Activated T-cell treated with anti-CD3 and anti-CD28 coated beads, Interleukin-2, amount 50 U/mL, for 72 hours (primary cell): ENCODE measurements around the gene DUOXA1. TPM values are rescaled to one million over a fixed set of nuclear protein-coding genes. Genes with fewer than 3 reads are reported as not detected.

ENCODE experiments used
- ATAC-seq, 2 donors: fragments of 150-1000 bp; cut with Tn5 transposase; replicated peaks in 1 of 2; 2 replicates each; pipeline ENCODE4 v1.10.0; 2021; ENCODE audit warnings: moderate library complexity in 2 of 2, mild to moderate bottlenecking in 1 of 2
- DNase-seq, 2 donors: peaks; one replicate each; pipeline ENCODE4 v3.0.0; 2021 to 2022; ENCODE audit warnings: mixed read lengths in 1 of 2
- H3K27ac Mint-ChIP-seq: one replicate; pipeline ENCODE4 v1.8.0; 2022; ENCODE audit warnings: mild to moderate bottlenecking, moderate library complexity, mixed read lengths
- H3K27me3 Mint-ChIP-seq: one replicate; pipeline ENCODE4 v1.8.0; 2022; ENCODE audit warnings: low read depth, mixed read lengths
- H3K36me3 Mint-ChIP-seq, 2 donors: one replicate each; pipeline ENCODE4 v1.8.0; 2022; ENCODE audit warnings: mixed read lengths in 2 of 2, mild to moderate bottlenecking in 1 of 2; ENCODE audit not compliant: insufficient read depth in 2 of 2
- H3K4me1 Mint-ChIP-seq: one replicate; pipeline ENCODE4 v1.8.0; 2022; ENCODE audit warnings: low read depth, mixed read lengths
- H3K4me3 Mint-ChIP-seq, 2 donors: one replicate each; pipeline ENCODE4 v1.8.0; 2022; ENCODE audit warnings: mild to moderate bottlenecking in 2 of 2, mixed read lengths in 2 of 2, moderate library complexity in 2 of 2
- H3K9me3 Mint-ChIP-seq, 2 donors: one replicate each; pipeline ENCODE4 v1.8.0; 2022; ENCODE audit warnings: mixed read lengths in 2 of 2
- total RNA-seq, 2 donors: library from RNA; stranded (reverse); gene quantifications; one replicate each; pipeline ENCODE4 v1.2.3, GENCODE V29; 2022

DUOXA1 gene
- total RNA-seq, 2 donors from 2014 or later: 0.46 to 0.65 TPM

- peaks cover 21% of the 10 kb centered on the region for H3K4me1 Mint-ChIP-seq
- ATAC-seq (no peak), DNase-seq (no peak)
- no peak overlapping the region for H3K27ac Mint-ChIP-seq
- H3K27me3 Mint-ChIP-seq: peaks cover 63% of the 10 kb centered on the region
- H3K36me3 Mint-ChIP-seq: peaks cover 0 to 1% of the 10 kb centered on the region in 2 donors
- no peak overlapping the region for H3K4me3 Mint-ChIP-seq
- no peaks in the 10 kb centered on the region for H3K9me3 Mint-ChIP-seq
Measured at GRCh38 chr15:45118996-45119395, 10.7 kb downstream of the DUOXA1 start.

- Mint-ChIP-seq H3K4me1 (peaks cover 21% of the 10 kb centered on the region), H3K36me3 (peaks cover 0 to 1% of the 10 kb centered on the region in 2 donors), H3K9me3 (no peaks in the 10 kb centered on the region), H3K4me3 (peak overlapping the region; percentile 72 to 74), H3K27me3 (peaks cover 63% of the 10 kb centered on the region), H3K27ac (no peak overlapping the region)
- ATAC-seq: peak; percentile 95 to 97
- DNase-seq: peak; percentile 89 to 90
Measured at GRCh38 chr15:45118131-45118588, 11.5 kb downstream of the DUOXA1 start.

DNA sequence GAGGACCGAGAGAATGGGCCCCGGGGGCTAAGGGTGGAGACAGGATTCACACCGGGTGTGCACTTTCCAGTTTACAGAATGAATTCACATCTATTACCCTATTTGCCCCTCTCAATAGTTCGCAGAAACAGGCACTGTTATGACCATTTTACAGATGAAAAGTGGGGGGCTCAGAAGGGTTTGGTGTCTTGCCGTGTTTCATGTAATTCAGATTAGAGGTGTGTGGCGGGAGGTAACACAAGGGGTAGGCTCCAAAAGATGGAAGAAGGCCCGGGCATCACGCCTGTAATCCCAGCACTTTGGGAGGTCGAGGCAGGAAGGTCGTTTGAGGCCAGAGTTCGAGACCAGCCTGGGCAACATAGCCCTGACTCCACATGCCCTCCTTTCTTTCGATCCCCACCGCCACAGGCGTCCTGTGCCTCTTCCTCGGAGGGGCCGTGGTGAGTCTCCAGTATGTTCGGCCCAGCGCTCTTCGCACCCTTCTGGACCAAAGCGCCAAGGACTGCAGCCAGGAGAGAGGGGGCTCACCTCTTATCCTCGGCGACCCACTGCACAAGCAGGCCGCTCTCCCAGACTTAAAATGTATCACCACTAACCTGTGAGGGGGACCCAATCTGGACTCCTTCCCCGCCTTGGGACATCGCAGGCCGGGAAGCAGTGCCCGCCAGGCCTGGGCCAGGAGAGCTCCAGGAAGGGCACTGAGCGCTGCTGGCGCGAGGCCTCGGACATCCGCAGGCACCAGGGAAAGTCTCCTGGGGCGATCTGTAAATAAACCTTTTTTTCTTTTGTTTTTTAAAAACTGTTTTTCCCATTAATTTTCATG, 12.2 kb downstream of the DUOXA1 start:
- H3K36me3 Mint-ChIP-seq: peaks cover 0 to 1% of the 10 kb centered on the region in 2 donors
- no peaks in the 10 kb centered on the region for H3K9me3 Mint-ChIP-seq
- peaks cover 22% of the 10 kb centered on the region for H3K4me1 Mint-ChIP-seq
- peaks cover 70% of the 10 kb centered on the region for H3K27me3 Mint-ChIP-seq
- no peak overlapping the region for H3K27ac Mint-ChIP-seq
- H3K4me3 Mint-ChIP-seq: peak overlapping the region; percentile 72 to 74
- DNase-seq (no peak), ATAC-seq (peak; percentile 28 to 35)

DNA sequence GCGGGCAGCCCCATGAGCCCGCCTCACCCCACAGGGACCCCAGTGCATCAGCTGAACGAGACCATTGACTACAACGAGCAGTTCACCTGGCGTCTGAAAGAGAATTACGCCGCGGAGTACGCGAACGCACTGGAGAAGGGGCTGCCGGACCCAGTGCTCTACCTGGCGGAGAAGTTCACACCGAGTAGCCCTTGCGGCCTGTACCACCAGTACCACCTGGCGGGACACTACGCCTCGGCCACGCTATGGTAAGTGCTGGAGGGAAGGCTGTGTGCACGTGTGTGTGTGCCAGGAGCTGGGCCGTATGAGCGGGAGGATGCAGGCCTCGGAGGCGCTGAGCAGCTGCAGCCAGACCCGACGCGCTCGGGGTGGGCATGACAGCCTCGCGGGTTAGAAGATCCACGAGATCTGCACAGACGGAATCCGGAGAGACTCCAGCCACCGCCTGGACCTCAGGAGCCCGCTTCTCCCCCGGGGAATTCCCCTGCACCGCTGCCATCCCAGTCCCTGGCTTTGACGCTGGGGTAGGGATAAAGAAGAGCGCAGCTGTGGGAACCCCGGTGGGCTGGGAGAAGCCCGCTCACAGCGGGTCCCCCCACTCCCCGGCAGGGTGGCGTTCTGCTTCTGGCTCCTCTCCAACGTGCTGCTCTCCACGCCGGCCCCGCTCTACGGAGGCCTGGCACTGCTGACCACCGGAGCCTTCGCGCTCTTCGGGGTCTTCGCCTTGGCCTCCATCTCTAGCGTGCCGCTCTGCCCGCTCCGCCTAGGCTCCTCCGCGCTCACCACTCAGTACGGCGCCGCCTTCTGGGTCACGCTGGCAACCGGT, 13.0 kb downstream of the DUOXA1 start:
- Mint-ChIP-seq H3K9me3 (no peaks in the 10 kb centered on the region), H3K27ac (no peak overlapping the region), H3K4me3 (peak overlapping the region; percentile 72 to 74), H3K27me3 (peaks cover 78% of the 10 kb centered on the region), H3K36me3 (peaks cover 0 to 1% of the 10 kb centered on the region in 2 donors), H3K4me1 (peaks cover 30% of the 10 kb centered on the region)
- ATAC-seq: no peak
- DNase-seq: no peak

DNA sequence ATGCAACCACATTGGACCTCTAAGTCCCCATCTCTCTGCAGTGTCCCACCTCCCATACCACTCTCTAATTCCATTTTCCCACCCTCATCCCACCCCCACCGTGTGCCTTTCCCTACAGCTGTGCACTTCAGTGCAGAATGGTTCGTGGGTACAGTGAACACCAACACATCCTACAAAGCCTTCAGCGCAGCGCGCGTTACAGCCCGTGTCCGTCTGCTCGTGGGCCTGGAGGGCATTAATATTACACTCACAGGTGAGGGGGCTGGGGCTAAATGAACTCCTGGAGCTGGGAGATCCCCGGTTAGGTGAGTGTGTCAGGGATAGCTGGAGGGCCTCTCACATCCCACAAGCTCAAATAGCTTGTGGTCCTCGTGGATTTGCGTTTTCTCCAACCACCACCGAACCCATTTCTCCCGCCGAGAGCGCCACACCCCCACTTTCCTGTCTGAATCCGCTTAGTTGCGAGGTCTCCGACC, 13.6 kb downstream of the DUOXA1 start:
- Mint-ChIP-seq H3K4me3 (peak overlapping the region; percentile 5 to 57), H3K27me3 (peaks cover 78% of the 10 kb centered on the region), H3K36me3 (peaks cover 0 to 1% of the 10 kb centered on the region in 2 donors), H3K9me3 (no peaks in the 10 kb centered on the region), H3K4me1 (peaks cover 30% of the 10 kb centered on the region), H3K27ac (no peak overlapping the region)
- DNase-seq (no peak), ATAC-seq (no peak)

GRCh38 chr15:45115312-45115820, 14.3 kb downstream of the DUOXA1 start:
- H3K4me1 Mint-ChIP-seq: peaks cover 30% of the 10 kb centered on the region
- H3K4me3 Mint-ChIP-seq: no peak overlapping the region
- no peak overlapping the region for H3K27ac Mint-ChIP-seq
- H3K27me3 Mint-ChIP-seq: peaks cover 81% of the 10 kb centered on the region
- ATAC-seq (no peak), DNase-seq (no peak)
- no peaks in the 10 kb centered on the region for H3K9me3 Mint-ChIP-seq
- H3K36me3 Mint-ChIP-seq: peaks cover 0 to 1% of the 10 kb centered on the region in 2 donors

- DNase-seq (no peak), ATAC-seq (no peak)
- H3K27me3 Mint-ChIP-seq: peaks cover 85% of the 10 kb centered on the region
- H3K36me3 Mint-ChIP-seq: peaks cover 0 to 1% of the 10 kb centered on the region in 2 donors
- peak overlapping the region; percentile 14 to 47 for H3K4me3 Mint-ChIP-seq
- no peaks in the 10 kb centered on the region for H3K9me3 Mint-ChIP-seq
- no peak overlapping the region for H3K27ac Mint-ChIP-seq
- H3K4me1 Mint-ChIP-seq: peaks cover 30% of the 10 kb centered on the region
Measured at GRCh38 chr15:45114751-45115085, 15.0 kb downstream of the DUOXA1 start.

- DNase-seq (no peak), ATAC-seq (no peak)
- peak within 1 kb of the TSS; percentile 68 to 72 for H3K4me3 Mint-ChIP-seq
- H3K36me3 Mint-ChIP-seq: peaks cover 0 to 1% of the 10 kb centered on the region in 2 donors
- H3K4me1 Mint-ChIP-seq: peaks cover 30% of the 10 kb centered on the region
- no peak within 1 kb of the TSS for H3K27ac Mint-ChIP-seq
- no peaks in the 10 kb centered on the region for H3K9me3 Mint-ChIP-seq
- peaks cover 85% of the 10 kb centered on the region for H3K27me3 Mint-ChIP-seq
Measured at GRCh38 chr15:45114076-45114750, 15.5 kb downstream of the DUOXA1 start, which contains the start of the genes DUOX2 and DUOXA2. TSS of gene DUOX2 (minus strand) at chr15:45114172. CDS start at chr15:45113411, 761 bp downstream. TSS of gene DUOXA2 (plus strand) at chr15:45114326. CDS start at chr15:45114606, 280 bp downstream.

DNA sequence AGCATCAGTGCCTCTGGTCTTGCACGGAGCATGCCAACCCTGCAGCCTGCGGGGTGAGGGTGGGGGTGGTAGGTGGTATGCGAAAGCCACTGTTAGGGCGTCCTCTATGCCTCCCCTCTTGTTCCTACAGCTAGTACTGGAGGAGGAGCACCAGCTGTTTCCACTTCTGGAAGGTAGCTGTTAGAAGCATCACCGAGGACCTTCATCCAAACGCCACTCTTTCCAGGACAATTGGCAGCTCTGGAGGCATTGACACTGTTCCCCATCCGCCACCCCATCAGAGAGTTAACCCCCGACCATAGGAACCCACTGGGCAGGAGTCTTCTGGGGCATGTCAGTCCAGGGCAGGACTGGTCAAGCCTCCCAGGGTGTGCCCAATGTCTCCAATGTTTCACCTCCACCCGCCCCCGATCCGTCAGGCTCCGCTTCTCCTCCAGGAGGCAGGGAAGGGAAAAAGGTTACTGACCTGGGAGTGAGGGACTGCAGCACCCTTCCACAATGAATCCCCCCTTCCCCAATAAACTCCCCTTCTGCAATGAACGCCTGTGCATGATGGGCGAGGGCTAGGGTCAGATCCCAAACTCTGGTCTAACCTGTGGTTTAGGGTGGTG, 16.2 kb downstream of the DUOXA1 start:
- Mint-ChIP-seq H3K9me3 (no peaks in the 10 kb centered on the region), H3K4me1 (peaks cover 30% of the 10 kb centered on the region), H3K27ac (no peak overlapping the region), H3K36me3 (peaks cover 0 to 1% of the 10 kb centered on the region in 2 donors), H3K4me3 (peak overlapping the region; percentile 68 to 72), H3K27me3 (peaks cover 87% of the 10 kb centered on the region)
- ATAC-seq: no peak
- no peak for DNase-seq

DNA sequence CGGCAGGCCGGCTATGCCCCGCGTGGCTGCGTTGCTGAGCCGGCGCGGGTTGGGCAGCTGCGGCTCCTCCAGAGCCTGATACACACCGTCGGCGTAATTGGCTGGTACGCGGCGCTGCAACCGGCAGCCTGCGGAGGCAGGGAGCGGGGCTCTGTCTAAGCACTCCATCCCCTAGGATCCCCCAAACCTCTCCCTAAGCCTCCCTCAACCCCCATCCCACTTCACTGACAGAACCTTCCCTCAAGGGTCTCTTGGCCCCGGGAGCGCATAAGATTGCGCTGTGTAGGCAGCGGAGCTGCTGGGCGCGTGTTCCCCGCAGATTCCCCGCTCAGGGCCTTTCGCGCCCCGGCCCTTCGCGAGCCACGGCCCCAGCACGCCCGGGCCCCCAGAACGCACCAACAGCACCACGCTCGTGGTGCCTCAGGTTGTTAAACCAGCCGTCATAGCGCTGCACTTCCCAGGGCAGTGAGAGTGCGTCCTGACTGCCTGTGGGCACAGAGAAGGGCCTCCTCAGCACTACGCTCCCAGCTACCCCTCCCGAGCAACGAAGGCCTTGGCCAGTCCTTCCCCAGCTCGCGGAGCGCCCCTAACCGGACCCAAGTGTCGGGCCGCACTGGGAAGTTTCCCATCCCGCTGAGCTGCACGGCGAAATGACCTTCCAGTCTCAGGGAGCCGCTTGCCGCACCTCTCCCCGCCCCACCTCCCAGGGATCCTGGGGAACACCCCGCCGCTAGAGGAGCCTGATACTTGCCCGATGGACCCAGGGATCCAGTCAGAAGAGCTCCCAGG, 16.9 kb downstream of the DUOXA1 start:
- peaks cover 24% of the 10 kb centered on the region for H3K4me1 Mint-ChIP-seq
- no peaks in the 10 kb centered on the region for H3K9me3 Mint-ChIP-seq
- no peak for DNase-seq
- peak; percentile 22 to 30 for ATAC-seq
- H3K27me3 Mint-ChIP-seq: peaks cover 80% of the 10 kb centered on the region
- H3K36me3 Mint-ChIP-seq: no peaks in the 10 kb centered on the region
- no peak overlapping the region for H3K27ac Mint-ChIP-seq
- H3K4me3 Mint-ChIP-seq: peak overlapping the region; percentile 68 to 72

DNA sequence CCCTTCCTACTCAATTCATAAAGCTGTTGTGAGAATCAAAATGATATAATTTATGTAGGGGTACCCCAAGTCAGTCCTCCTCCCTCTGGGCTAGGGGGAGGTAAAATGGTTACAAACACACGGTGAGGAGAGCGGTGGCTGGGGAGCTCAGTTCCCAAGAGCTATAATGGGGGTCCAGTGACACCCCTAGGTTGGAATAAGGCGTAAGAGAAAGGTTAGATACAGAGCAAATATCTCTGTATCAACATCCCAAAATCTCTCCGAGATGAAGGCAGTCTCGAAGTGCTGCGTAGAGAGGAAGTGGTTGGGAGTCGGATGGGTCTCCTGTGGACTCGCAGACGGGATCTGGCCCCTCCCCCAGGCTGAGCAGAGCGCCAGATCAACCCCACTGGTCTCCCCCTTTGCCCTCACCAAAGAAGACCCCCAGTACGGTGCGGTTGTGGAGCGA, 17.5 kb downstream of the DUOXA1 start:
- Mint-ChIP-seq H3K4me1 (peaks cover 17% of the 10 kb centered on the region), H3K36me3 (no peaks in the 10 kb centered on the region), H3K27me3 (peaks cover 74% of the 10 kb centered on the region), H3K9me3 (no peaks in the 10 kb centered on the region), H3K27ac (no peak overlapping the region), H3K4me3 (peak overlapping the region; percentile 68 to 72)
- peak in 1 of 2 donors; percentile 4 for ATAC-seq
- no peak for DNase-seq
